ENCODE results near the gene COPB2.

COPB2 gene

GRCh38 chr3:139346771-139347170 lies 42.7 kb downstream of the COPB2 start:
- WGBS, result 90% methylated on average over 1 of the region's 2 CpGs
- Histone ChIP-seq H3K27me3 (ENCODE audit: control insufficient read depth in 1 of 2, insufficient read depth in 1 of 2, low read length in 2 of 2) (peaks cover 0 to 1% of the 10 kb centered on the region in 2 experiments), H2BK15ac (ENCODE audit: low read depth, poor library complexity, severe bottlenecking) (no peak overlapping the region)

GRCh38 chr3:139343895-139344856 lies 45.3 kb downstream of the COPB2 start, which contains the start of gene MRPS22:
TSS of gene MRPS22 (plus strand) at chr3:139344020. CDS start at chr3:139344027, 7 bp downstream.
- Histone ChIP-seq H3K18ac (ENCODE audit: low read depth in 1 of 2, low read length in 2 of 2) (peak within 1 kb of the TSS; percentile 87 to 93), H2BK5ac (ENCODE audit: low read depth, low read length, poor library complexity, severe bottlenecking) (peak within 1 kb of the TSS; percentile 66), H3K9ac (ENCODE audit: low read length) (peak within 1 kb of the TSS; percentile 91), H3K36me3 (ENCODE audit: control insufficient read depth in 1 of 2, insufficient read depth in 2 of 2, low read depth in 1 of 2, low read length in 2 of 2) (peaks cover 3 to 29% of the 10 kb centered on the region in 2 experiments), H3K23ac (ENCODE audit: low read length in 2 of 2) (no peak within 1 kb of the TSS), H3K27me3 (ENCODE audit: control insufficient read depth in 1 of 2, insufficient read depth in 1 of 2, low read length in 2 of 2) (peaks cover 0 to 25% of the 10 kb centered on the region in 2 experiments), H3K4ac (ENCODE audit: low read depth in 1 of 2, low read length in 2 of 2) (peak within 1 kb of the TSS; percentile 79 to 94), H2AK5ac (ENCODE audit: low read length, severe bottlenecking) (no peak within 1 kb of the TSS), H3K27ac (ENCODE audit: low read length, poor library complexity, severe bottlenecking) (peak within 1 kb of the TSS; percentile 93), H3K4me3 (ENCODE audit: insufficient read depth in 1 of 2, low read depth in 1 of 2, low read length in 2 of 2) (peak within 1 kb of the TSS; percentile 96 to 99), H4K91ac (ENCODE audit: low read length) (peak within 1 kb of the TSS; percentile 94), H3K79me1 (replicated peaks; ENCODE audit: low read length, poor library complexity, severe bottlenecking) (peaks cover 8% of the 10 kb centered on the region), H3K4me1 (ENCODE audit: control insufficient read depth, insufficient read depth, low read depth, low read length) (peaks cover 2% of the 10 kb centered on the region), H3K9me3 (ENCODE audit: control insufficient read depth, low read length) (no peaks in the 10 kb centered on the region), H3K4me2 (ENCODE audit: low read length, poor library complexity, severe bottlenecking) (peak within 1 kb of the TSS; percentile 74), H2BK15ac (ENCODE audit: low read depth, poor library complexity, severe bottlenecking) (peak within 1 kb of the TSS; percentile 93), H3K14ac (ENCODE audit: low read length in 2 of 2) (peak within 1 kb of the TSS in 1 of 2 experiments; percentile 80), H2AFZ (ENCODE audit: low read depth, low read length) (peak within 1 kb of the TSS; percentile 74), H2BK12ac (ENCODE audit: low read length in 2 of 2) (no peak within 1 kb of the TSS), H2BK120ac (ENCODE audit: low read depth, low read length) (peak within 1 kb of the TSS; percentile 11), H4K8ac (ENCODE audit: low read length) (peak within 1 kb of the TSS; percentile 98)
- peak; percentile 93 for DNase-seq
- under 1% methylated on average over 37 of the region's 37 CpGs for WGBS

More at GRCh38 chr3:139346771-139347170, 42.7 kb downstream of the COPB2 start:
- no peak overlapping the region for H3K14ac ChIP-seq (ENCODE audit: low read length in 2 of 2)
- peaks cover 2% of the 10 kb centered on the region for H3K4me1 ChIP-seq (ENCODE audit: control insufficient read depth, insufficient read depth, low read depth, low read length)
- no peak for DNase-seq
- H2BK5ac ChIP-seq (ENCODE audit: low read depth, low read length, poor library complexity, severe bottlenecking), result no peak overlapping the region
- no peak overlapping the region for H3K4me3 ChIP-seq (ENCODE audit: insufficient read depth in 1 of 2, low read depth in 1 of 2, low read length in 2 of 2)
- no peak overlapping the region for H4K91ac ChIP-seq (ENCODE audit: low read length)
- H2AFZ ChIP-seq (ENCODE audit: low read depth, low read length), result no peak overlapping the region
- H4K8ac ChIP-seq (ENCODE audit: low read length), result no peak overlapping the region
- no peak overlapping the region for H3K27ac ChIP-seq (ENCODE audit: low read length, poor library complexity, severe bottlenecking)
- H3K4ac ChIP-seq (ENCODE audit: low read depth in 1 of 2, low read length in 2 of 2), result no peak overlapping the region
- peaks cover 10 to 54% of the 10 kb centered on the region in 2 experiments for H3K36me3 ChIP-seq (ENCODE audit: control insufficient read depth in 1 of 2, insufficient read depth in 2 of 2, low read depth in 1 of 2, low read length in 2 of 2)
- peaks cover 14% of the 10 kb centered on the region for H3K79me1 ChIP-seq (replicated peaks; ENCODE audit: low read length, poor library complexity, severe bottlenecking)
- H3K18ac ChIP-seq (ENCODE audit: low read depth in 1 of 2, low read length in 2 of 2), result no peak overlapping the region
- H2BK120ac ChIP-seq (ENCODE audit: low read depth, low read length), result no peak overlapping the region
- no peak overlapping the region for H2BK12ac ChIP-seq (ENCODE audit: low read length in 2 of 2)
- H3K23ac ChIP-seq (ENCODE audit: low read length in 2 of 2), result no peak overlapping the region
- H3K9me3 ChIP-seq (ENCODE audit: control insufficient read depth, low read length), result no peaks in the 10 kb centered on the region
- no peak overlapping the region for H3K9ac ChIP-seq (ENCODE audit: low read length)
- no peak overlapping the region for H3K4me2 ChIP-seq (ENCODE audit: low read length, poor library complexity, severe bottlenecking)
- H2AK5ac ChIP-seq (ENCODE audit: low read length, severe bottlenecking), result no peak overlapping the region

DNA sequence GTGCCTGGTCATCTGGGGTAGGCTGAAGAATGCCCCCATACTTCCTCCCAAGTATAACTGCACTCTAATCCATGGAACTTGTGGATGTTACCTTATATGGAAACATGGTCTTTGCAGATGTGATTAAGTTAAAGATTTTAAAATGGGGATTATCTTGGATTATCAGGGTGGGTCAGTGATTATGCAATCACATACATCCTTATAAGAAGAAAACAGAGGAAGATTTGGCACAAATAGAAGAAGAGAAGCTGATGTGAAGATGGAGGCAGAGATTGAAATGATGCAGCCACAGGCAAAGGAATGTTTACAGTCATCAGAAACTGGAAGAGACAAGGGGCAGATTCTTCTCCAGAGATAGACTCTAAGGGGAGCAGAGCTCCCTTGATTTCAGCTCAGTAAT lies 47.4 kb downstream of the COPB2 start:
- Histone ChIP-seq H2BK120ac (ENCODE audit: low read depth, low read length) (no peak overlapping the region), H4K8ac (ENCODE audit: low read length) (no peak overlapping the region), H3K27ac (ENCODE audit: low read length, poor library complexity, severe bottlenecking) (no peak overlapping the region), H3K14ac (ENCODE audit: low read length in 2 of 2) (no peak overlapping the region), H2AFZ (ENCODE audit: low read depth, low read length) (no peak overlapping the region), H3K18ac (ENCODE audit: low read depth in 1 of 2, low read length in 2 of 2) (no peak overlapping the region), H2BK5ac (ENCODE audit: low read depth, low read length, poor library complexity, severe bottlenecking) (no peak overlapping the region), H3K27me3 (ENCODE audit: control insufficient read depth in 1 of 2, insufficient read depth in 1 of 2, low read length in 2 of 2) (peaks cover 9 to 34% of the 10 kb centered on the region in 2 experiments), H3K9ac (ENCODE audit: low read length) (no peak overlapping the region), H3K4me3 (ENCODE audit: insufficient read depth in 1 of 2, low read depth in 1 of 2, low read length in 2 of 2) (no peak overlapping the region), H4K91ac (ENCODE audit: low read length) (no peak overlapping the region), H3K79me1 (replicated peaks; ENCODE audit: low read length, poor library complexity, severe bottlenecking) (peaks cover 1% of the 10 kb centered on the region), H3K36me3 (ENCODE audit: control insufficient read depth in 1 of 2, insufficient read depth in 2 of 2, low read depth in 1 of 2, low read length in 2 of 2) (peaks cover 1 to 8% of the 10 kb centered on the region in 2 experiments), H3K9me3 (ENCODE audit: control insufficient read depth, low read length) (no peaks in the 10 kb centered on the region), H2BK12ac (ENCODE audit: low read length in 2 of 2) (no peak overlapping the region), H3K4ac (ENCODE audit: low read depth in 1 of 2, low read length in 2 of 2) (no peak overlapping the region), H2BK15ac (ENCODE audit: low read depth, poor library complexity, severe bottlenecking) (no peak overlapping the region), H2AK5ac (ENCODE audit: low read length, severe bottlenecking) (no peak overlapping the region), H3K4me2 (ENCODE audit: low read length, poor library complexity, severe bottlenecking) (no peak overlapping the region), H3K23ac (ENCODE audit: low read length in 2 of 2) (no peak overlapping the region), H3K4me1 (ENCODE audit: control insufficient read depth, insufficient read depth, low read depth, low read length) (peaks cover 2% of the 10 kb centered on the region)
- DNase-seq, result no peak

GRCh38 chr3:139340784-139341183 lies 48.7 kb downstream of the COPB2 start:
- H3K9me3 ChIP-seq (ENCODE audit: control insufficient read depth, low read length), result no peaks in the 10 kb centered on the region
- H3K36me3 ChIP-seq (ENCODE audit: control insufficient read depth in 1 of 2, insufficient read depth in 2 of 2, low read depth in 1 of 2, low read length in 2 of 2), result no peaks in the 10 kb centered on the region
- no peak overlapping the region for H2BK12ac ChIP-seq (ENCODE audit: low read length in 2 of 2)
- H2BK120ac ChIP-seq (ENCODE audit: low read depth, low read length), result no peak overlapping the region
- no peak overlapping the region for H4K8ac ChIP-seq (ENCODE audit: low read length)
- no peak overlapping the region for H2AFZ ChIP-seq (ENCODE audit: low read depth, low read length)
- H3K4me3 ChIP-seq (ENCODE audit: insufficient read depth in 1 of 2, low read depth in 1 of 2, low read length in 2 of 2), result no peak overlapping the region
- H3K23ac ChIP-seq (ENCODE audit: low read length in 2 of 2), result no peak overlapping the region
- H4K91ac ChIP-seq (ENCODE audit: low read length), result no peak overlapping the region
- no peak overlapping the region for H3K4me2 ChIP-seq (ENCODE audit: low read length, poor library complexity, severe bottlenecking)
- no peak overlapping the region for H2BK15ac ChIP-seq (ENCODE audit: low read depth, poor library complexity, severe bottlenecking)
- H3K4ac ChIP-seq (ENCODE audit: low read depth in 1 of 2, low read length in 2 of 2), result no peak overlapping the region
- H3K14ac ChIP-seq (ENCODE audit: low read length in 2 of 2), result no peak overlapping the region
- no peak overlapping the region for H3K18ac ChIP-seq (ENCODE audit: low read depth in 1 of 2, low read length in 2 of 2)
- H3K79me1 ChIP-seq (replicated peaks; ENCODE audit: low read length, poor library complexity, severe bottlenecking), result no peaks in the 10 kb centered on the region
- H2AK5ac ChIP-seq (ENCODE audit: low read length, severe bottlenecking), result no peak overlapping the region
- no peak overlapping the region for H3K9ac ChIP-seq (ENCODE audit: low read length)
- no peak for DNase-seq
- peaks cover 2% of the 10 kb centered on the region for H3K4me1 ChIP-seq (ENCODE audit: control insufficient read depth, insufficient read depth, low read depth, low read length)
- no peak overlapping the region for H2BK5ac ChIP-seq (ENCODE audit: low read depth, low read length, poor library complexity, severe bottlenecking)
- peaks cover 11 to 34% of the 10 kb centered on the region in 2 experiments for H3K27me3 ChIP-seq (ENCODE audit: control insufficient read depth in 1 of 2, insufficient read depth in 1 of 2, low read length in 2 of 2)
- no peak overlapping the region for H3K27ac ChIP-seq (ENCODE audit: low read length, poor library complexity, severe bottlenecking)
